Choroid plexus epithelial cell (primary cell): ENCODE results near the gene CCNE1.

Experiments
- DNase-seq: peaks from one replicate; pipeline ENCODE4 v3.0.0-alpha.2; 2010; ENCODE audit warnings: low read depth
- H3K4me3 ChIP-seq: 2 replicates; pipeline ENCODE4 v1.5.1; 2011; ENCODE audit warnings: low read depth, mild to moderate bottlenecking, control low read depth, low read length, moderate library complexity
- TF ChIP-seq, protein P1 (sequence below): conservative IDR thresholded peaks from 2 replicates; pipeline ENCODE4 v1.5.1; 2011; ENCODE audit warnings: low read depth, mild to moderate bottlenecking, control low read depth, inconsistent platforms, low read length, moderate library complexity

The CCNE1 gene

DNA sequence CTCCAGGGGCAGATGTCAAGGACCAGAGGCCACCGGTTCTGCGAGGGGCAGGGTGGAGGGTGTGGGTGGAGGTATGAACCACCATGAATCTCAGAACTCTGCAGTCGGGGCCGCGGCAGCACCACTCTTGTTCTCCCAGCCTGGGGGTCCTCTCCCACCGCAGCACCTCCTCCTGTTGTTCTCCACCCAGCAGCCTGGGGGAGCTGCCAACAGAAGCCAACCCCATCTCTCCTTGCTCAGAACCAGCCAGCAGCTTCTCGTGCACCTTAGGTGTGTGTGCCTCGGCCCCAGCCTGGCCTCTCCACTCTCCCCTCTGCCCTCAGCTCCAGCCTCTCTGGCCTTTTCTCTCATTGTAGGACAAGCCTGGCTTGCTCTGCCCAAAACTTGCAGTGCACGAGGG, 31.9 kb upstream of the CCNE1 start:
- no peak for DNase-seq
- TF ChIP-seq, protein P1, sequence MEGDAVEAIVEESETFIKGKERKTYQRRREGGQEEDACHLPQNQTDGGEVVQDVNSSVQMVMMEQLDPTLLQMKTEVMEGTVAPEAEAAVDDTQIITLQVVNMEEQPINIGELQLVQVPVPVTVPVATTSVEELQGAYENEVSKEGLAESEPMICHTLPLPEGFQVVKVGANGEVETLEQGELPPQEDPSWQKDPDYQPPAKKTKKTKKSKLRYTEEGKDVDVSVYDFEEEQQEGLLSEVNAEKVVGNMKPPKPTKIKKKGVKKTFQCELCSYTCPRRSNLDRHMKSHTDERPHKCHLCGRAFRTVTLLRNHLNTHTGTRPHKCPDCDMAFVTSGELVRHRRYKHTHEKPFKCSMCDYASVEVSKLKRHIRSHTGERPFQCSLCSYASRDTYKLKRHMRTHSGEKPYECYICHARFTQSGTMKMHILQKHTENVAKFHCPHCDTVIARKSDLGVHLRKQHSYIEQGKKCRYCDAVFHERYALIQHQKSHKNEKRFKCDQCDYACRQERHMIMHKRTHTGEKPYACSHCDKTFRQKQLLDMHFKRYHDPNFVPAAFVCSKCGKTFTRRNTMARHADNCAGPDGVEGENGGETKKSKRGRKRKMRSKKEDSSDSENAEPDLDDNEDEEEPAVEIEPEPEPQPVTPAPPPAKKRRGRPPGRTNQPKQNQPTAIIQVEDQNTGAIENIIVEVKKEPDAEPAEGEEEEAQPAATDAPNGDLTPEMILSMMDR, result no peak
- H3K4me3 ChIP-seq, result no peak overlapping the region

DNA sequence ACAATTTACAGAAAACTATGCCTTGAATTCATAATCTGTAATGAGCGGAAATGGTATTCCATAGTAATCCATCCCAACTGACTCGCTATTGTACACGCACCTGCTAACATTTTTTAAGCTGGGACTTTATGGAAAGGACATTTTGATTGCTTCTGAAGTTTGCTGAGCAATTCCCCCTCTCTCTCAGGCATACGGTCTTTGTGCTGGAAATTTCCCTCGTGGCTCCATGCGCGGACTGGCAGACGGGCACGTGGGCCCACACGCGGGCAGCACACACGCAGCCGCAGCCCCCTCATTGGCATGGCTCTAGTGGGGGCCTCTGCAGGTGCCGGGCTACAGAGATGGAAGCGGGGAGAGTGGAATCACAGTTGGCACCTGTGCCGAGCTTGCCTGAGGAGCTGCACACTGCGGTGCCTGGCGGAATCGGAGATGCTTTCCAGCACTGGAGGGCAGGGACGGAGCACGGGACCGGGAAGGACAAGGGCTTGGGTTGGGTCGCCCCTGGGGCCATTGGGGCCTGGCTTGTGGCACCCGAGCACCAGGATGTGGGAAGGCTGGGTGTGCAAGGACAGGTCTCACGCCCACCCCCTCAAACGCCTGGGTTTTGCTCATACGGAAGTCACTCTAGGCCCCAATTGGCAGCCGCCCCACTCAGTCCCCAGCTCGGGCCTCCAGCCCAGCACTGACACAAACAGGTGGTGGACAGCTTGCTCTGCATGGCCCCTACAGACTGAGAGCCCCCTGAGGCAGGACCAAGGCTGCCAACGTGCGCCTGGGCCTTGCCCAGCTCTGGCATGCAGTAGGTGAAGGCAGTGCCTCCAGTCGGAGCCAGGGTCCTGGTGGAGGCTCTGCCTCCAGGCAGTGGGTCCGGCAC, 30.2 kb upstream of the CCNE1 start:
- TF ChIP-seq, protein P1, result no peak
- H3K4me3 ChIP-seq, result no peak overlapping the region
- DNase-seq, result no peak

DNA sequence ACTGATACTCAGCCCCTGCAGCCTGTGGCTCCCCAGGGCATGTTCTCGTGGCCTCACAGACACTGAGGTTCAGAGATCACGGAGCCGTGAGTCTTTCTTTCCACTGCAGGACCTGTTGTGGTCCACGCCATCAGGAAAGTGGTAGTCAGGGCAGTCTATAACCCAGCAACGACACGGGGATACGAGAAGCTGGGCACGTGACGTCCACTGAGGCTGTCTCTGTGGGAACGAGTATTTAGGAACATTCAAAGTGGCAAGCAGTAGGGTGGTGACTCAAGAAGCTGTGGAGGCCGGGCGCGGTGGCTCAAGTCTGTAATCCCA, 29.6 kb upstream of the CCNE1 start:
- TF ChIP-seq, protein P1, result no peak
- no peak overlapping the region for H3K4me3 ChIP-seq
- DNase-seq, result no peak

DNA sequence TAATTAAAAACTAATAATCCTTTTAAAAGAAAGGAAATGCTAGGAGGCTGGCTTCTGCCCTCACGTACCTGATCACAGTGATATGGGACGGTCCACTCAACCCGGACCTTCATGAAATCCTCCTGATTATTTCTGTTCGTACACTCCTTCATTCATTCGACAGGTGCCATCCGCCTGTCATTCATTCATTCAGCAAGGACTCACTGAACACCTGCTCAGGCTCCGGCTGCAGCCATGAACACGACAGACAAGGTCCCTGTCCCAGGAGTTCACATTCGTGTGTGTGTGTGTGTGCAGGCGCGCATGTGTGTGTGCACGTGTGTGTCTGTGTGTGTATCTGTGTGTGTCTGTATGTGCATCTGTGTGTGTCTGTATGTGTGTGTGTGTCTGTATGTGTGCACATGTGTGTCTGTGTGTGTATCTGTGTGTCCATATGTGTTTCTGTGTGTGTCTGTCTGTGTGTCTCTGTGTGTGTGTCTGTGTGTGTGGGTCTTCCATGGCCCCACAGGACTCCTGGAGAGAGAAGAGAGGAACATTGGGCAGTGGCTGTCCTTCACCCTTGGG, 28.1 kb upstream of the CCNE1 start:
- DNase-seq, result no peak
- TF ChIP-seq, protein P1, result no peak
- H3K4me3 ChIP-seq, result no peak overlapping the region

DNA sequence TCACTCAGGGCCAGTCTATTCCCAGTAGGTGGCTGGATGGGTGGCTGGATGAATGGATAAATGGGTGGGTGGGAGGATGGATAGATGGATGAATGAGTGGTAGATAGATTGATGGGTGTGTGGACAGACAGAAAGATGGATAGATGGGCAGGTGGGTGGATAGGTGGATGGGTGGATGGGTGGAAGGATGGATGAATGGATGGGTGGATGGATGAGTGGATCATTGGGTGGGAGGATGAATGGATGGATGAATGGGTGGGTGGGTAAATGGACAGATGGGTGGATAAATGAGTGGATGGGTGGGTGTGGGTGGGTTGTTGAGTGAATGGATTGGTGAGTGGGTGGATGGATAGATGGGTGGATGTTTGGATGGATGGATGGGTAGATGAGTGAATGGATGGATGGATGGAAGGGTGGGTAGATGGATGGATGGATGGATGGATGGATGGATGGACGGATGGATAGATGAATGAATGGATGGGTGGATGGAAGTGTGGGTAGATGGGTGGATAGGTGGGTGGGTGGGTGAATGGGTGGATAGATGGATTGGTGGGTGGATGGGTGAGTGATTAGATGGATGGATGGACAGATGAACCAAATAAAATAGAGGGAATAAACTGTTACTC, 27.1 kb upstream of the CCNE1 start:
- H3K4me3 ChIP-seq, result no peak overlapping the region
- DNase-seq, result no peak
- TF ChIP-seq, protein P1, result no peak

DNA sequence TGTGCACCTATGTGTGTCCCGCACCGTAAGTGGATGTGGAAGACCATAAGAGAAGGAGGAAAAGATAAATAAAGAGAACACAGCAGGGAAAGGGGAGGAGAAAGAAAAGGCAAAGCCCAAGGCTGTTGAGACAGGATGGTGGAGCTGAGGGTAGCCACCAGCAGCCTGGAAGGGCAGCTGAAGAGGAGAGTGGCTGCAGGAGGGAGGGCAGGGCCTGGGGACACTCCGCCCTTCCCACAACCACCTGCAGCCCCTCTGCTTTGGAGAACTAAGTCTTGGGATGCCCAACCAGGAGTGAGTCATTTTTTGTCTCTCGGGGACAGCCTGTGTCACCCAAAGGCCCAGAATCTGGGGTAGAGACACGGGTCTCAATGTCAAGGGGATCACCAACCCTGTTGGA, 26.4 kb upstream of the CCNE1 start:
- TF ChIP-seq, protein P1, result no peak
- no peak overlapping the region for H3K4me3 ChIP-seq
- no peak for DNase-seq
